GM12865 (cell line): ENCODE measurements around the gene ZNF33A.
"Not testable (repeated sequence)": the region's sequence is repeated elsewhere in the genome, so short reads cannot be mapped to it uniquely, and the experiment has no call there.

Source experiments
- DNase-seq: peaks from one replicate; pipeline ENCODE4 v3.0.0; 2010; ENCODE audit warnings: low read depth
- H3K4me3 ChIP-seq: 2 replicates; pipeline ENCODE4 v1.5.1; 2011; ENCODE audit warnings: mild to moderate bottlenecking, low read depth, low read length, control low read depth
- TF ChIP-seq, protein P1 (sequence below): IDR thresholded peaks from 2 replicates; pipeline ENCODE4 v1.5.1; 2011; ENCODE audit warnings: low read length, control low read depth, low read depth, inconsistent platforms; ENCODE audit not compliant: insufficient read depth; ENCODE audit errors: missing control alignments

ZNF33A gene

DNA sequence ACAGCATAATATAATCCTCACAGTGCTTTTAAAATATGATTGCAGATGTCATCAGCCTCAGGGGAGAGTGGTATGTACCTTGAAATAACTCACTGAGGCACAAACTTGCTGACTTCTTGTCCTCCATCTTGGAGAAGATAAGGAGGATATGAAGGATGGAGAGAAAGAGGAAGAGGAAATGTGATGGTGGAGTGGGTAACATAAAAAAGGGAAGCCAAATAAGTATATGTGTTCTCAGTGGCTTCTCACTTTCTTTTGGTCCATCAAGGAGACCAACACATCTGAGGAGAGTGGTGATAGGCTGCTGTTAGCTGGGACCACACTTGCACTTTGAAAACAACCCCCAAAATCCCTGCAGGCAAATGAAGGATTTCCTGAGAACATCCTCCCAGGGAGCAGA is 62.1 kb downstream of the ZNF33A start:
- DNase-seq: no peak
- H3K4me3 ChIP-seq: no peak overlapping the region
- TF ChIP-seq, protein P1, sequence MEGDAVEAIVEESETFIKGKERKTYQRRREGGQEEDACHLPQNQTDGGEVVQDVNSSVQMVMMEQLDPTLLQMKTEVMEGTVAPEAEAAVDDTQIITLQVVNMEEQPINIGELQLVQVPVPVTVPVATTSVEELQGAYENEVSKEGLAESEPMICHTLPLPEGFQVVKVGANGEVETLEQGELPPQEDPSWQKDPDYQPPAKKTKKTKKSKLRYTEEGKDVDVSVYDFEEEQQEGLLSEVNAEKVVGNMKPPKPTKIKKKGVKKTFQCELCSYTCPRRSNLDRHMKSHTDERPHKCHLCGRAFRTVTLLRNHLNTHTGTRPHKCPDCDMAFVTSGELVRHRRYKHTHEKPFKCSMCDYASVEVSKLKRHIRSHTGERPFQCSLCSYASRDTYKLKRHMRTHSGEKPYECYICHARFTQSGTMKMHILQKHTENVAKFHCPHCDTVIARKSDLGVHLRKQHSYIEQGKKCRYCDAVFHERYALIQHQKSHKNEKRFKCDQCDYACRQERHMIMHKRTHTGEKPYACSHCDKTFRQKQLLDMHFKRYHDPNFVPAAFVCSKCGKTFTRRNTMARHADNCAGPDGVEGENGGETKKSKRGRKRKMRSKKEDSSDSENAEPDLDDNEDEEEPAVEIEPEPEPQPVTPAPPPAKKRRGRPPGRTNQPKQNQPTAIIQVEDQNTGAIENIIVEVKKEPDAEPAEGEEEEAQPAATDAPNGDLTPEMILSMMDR: no peak

DNA sequence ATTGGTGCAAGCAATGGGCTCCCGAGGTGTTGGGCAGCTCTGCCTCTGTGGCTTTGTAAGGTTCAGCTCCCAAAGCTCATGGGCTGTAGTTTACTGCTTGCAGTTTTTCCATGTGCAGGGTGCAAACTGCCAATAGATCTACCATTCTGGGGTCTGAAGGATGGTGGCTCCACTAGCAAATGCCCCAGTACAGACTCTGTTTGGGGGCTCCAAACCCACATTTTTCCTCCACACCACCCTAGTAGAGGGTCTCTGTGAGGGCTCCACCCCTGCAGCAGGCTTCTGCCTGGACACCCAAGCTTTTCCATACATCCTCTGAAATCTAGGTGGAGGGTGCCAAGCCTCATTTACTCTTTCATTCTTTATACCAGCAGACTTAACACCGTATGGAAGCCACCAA is 66.2 kb downstream of the ZNF33A start:
- DNase-seq: no peak
- no peak overlapping the region for H3K4me3 ChIP-seq
- TF ChIP-seq, protein P1: no peak

DNA sequence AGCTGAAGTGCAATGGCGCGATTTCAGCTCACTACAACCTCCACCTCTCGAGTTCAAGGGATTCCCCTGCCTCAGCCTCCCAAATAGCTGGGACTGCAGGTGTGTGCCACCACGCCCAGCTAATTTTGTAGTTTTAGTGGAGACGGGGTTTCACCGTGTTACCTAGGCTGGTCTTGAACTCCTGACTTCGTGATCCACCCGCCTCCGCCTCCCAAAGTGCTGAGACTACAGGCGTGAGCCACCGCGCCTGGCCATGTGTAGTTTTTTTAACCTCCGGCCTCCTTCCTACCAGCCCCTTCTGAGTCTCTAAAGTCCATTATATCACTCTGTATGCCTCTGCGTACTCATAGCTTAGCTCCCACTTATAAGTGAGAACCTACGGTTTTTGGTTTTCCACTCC is 82.8 kb downstream of the ZNF33A start:
- DNase-seq: not testable (repeated sequence)
- peak overlapping the region; percentile 85; the same call in 1 of the 2 replicates for H3K4me3 ChIP-seq

DNA sequence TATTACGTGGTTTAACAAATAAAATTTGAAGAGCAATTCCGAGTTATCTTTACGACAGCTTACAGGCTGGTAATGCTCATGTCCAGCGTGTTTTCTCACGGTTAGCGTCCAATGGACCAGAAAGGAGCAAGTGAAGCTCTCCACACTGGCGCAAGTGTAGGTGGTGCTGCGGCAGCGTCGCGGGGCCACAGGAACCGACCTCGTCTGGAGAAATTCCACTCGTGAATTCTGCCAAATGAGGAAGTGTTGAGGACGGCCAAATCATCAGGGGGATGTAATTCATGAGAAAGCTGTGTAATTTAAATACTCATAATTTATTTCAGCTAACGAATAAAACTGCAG is 83.3 kb downstream of the ZNF33A start:
- no peak for DNase-seq
- peak overlapping the region; percentile 85 for H3K4me3 ChIP-seq
- TF ChIP-seq, protein P1: no peak

DNA sequence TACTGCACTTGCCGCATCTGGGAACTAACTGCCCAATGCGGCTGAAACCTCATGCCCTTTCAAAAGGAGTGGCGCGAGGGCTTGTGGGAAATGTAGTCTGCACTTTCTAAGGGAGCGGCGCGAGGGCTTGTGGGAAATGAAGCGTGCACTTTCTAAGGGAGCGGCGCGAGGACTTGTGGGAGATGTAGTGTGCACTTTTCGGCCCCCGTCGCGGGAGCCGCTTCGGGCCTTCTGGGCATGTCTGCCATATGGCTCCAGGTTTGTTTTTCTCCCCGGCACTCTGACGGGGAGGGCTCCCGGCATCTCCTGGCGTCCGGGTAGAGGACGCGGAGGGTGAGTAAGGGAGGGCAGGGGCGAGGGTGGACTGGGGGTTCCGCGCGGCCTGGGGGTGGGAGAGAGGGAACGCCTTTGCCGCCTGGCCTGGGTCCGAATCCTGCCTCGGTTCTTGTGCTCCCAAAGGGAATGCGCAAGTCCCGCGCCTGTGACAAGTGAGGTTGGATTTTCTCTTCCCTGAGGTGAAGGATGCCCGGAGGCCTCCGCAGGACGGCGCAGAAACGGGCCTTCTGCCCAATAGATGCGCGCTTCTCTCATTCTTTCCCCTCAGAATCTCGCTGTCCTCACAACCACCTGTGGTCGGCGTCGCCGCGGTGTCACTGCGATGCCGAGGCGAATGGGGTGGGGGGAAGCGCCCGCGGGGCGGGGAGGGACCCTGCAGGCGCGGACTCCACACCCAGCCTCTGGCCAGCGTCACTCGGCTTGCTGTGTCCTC is 83.9 kb downstream of the ZNF33A start, which contains the start of gene ZNF37A:
Gene ZNF37A (plus strand): TSS at position 180 of the 769 bp plus-strand sequence. CDS start 2,281 bp downstream, outside the sequence.
- peak within 1 kb of the TSS; percentile 85 for H3K4me3 ChIP-seq
- TF ChIP-seq, protein P1: no peak
- peak; percentile 98 for DNase-seq

DNA sequence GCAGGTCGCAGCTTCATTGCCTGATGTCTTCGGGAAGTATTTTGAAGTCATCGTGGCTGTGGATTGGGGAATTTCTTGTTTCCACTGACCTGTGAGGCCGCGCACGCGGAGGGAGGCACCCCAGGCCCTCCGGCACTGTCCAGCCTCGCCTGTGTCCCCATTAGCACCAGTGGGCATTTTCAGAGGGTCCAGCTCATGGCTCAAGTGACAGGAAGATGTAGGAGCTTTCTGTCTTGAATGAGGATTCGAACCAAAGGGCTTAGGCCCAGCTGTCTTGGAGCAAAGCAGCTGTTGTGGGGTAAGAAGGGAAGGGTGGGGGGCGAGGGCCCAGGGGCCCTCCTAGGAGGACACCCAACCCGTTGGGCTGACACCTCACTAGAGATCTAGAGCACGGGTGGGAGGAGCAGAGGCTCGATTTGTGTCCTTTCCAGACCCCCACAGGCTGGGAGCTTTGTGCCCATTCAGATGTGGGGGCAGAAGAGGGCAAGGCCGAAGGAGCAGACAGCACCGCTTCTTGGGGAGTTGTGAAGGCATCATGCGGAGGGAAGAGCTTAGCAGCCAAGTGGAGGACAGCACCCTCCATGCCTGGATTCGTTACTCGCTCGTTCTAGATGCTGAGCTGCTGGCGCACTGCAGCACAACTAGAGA is 84.6 kb downstream of the ZNF33A start:
- peak; percentile 10 for DNase-seq
- TF ChIP-seq, protein P1: no peak

DNA sequence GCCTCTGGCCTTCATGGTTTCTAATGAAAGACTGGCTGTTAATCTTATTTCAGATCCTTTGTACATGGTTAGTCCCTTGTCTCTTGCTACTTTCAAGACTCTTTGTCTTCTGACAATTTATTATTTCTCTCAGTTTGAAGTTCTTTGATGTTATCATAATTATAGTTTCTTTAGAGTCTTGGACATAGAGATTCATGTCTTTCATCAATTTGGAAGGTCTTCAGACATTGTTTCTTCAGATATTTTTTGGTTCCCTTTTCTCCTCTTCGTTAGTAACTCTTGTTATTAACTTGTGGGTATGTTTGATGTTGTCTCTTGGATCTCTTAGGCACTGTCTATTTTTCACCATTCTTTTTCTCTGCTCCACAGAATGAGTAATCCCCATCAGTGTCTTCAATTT is 92.4 kb downstream of the ZNF33A start:
- TF ChIP-seq, protein P1: no peak
- no peak overlapping the region for H3K4me3 ChIP-seq
- no peak for DNase-seq

More for the DNA sequence above, 84.6 kb downstream of the ZNF33A start:
- H3K4me3 ChIP-seq: peak overlapping the region; percentile 85
